GM12878 (cell line): ENCODE measurements around the gene ABI1. TPM values are rescaled to one million over a fixed set of nuclear protein-coding genes. Genes with fewer than 3 reads are reported as not detected.

Source experiments
- EGR1 ChIP-seq, 2 experiments: IDR thresholded peaks; 1 replicate in 1 of 2; 2 replicates in 1 of 2; pipeline ENCODE4 v1.6.1; 2011 to 2012; ENCODE audit warnings: low read depth in 2 of 2, low read length in 2 of 2, borderline replicate concordance in 1 of 2, mild to moderate bottlenecking in 1 of 2, moderate library complexity in 1 of 2
- EZH2 ChIP-seq: IDR thresholded peaks from 2 replicates; pipeline ENCODE4 v1.6.1; 2012; ENCODE audit warnings: low read depth, mild to moderate bottlenecking, control low read depth, inconsistent platforms, low read length, borderline replicate concordance; ENCODE audit not compliant: control insufficient read depth
- FOS ChIP-seq: IDR thresholded peaks from 3 replicates; pipeline ENCODE4 v1.6.1; 2011; ENCODE audit warnings: borderline replicate concordance; ENCODE audit not compliant: insufficient read length; ENCODE audit errors: extremely low read depth
- IKZF2 ChIP-seq, 2 experiments: fragments of 450-650 bp; IDR thresholded peaks; 2 replicates each; pipeline ENCODE4 v1.6.1; 2017; ENCODE audit warnings: mild to moderate bottlenecking in 2 of 2, moderate library complexity in 2 of 2
- JUNB ChIP-seq: IDR thresholded peaks from 2 replicates; pipeline ENCODE4 v1.6.1; 2016; ENCODE audit warnings: antibody characterized with exemption, mild to moderate bottlenecking
- NFIC ChIP-seq: IDR thresholded peaks from 2 replicates; pipeline ENCODE4 v1.6.1; 2012; ENCODE audit warnings: low read depth, mild to moderate bottlenecking, inconsistent platforms, low read length, moderate library complexity
- RB1 ChIP-seq: fragments of 450-650 bp; formaldehyde crosslinking; IDR thresholded peaks from 2 replicates; pipeline ENCODE4 v1.6.1; 2017; ENCODE audit warnings: mild to moderate bottlenecking, borderline replicate concordance
- SIN3A ChIP-seq: IDR thresholded peaks from 2 replicates; pipeline ENCODE4 v1.6.1; 2012; ENCODE audit warnings: low read depth, low read length, improper control_type of control experiment
- SMAD1 ChIP-seq: fragments of 450-650 bp; IDR thresholded peaks from 2 replicates; pipeline ENCODE4 v1.6.1; 2018; ENCODE audit warnings: mild to moderate bottlenecking, low read depth; ENCODE audit not compliant: partially characterized antibody
- TAF1 ChIP-seq: IDR thresholded peaks from 2 replicates; pipeline ENCODE4 v1.6.1; 2011; ENCODE audit warnings: mild to moderate bottlenecking, low read depth, low read length, borderline replicate concordance
- polyA plus RNA-seq, 11 experiments: library from polyadenylated mRNA; depleted of rRNA in 4 of 11; unstranded in 6 of 11; stranded (reverse) in 5 of 11; fragments of >200 nt; fragmentation: Nextera tagmentation in 4 of 11; fragmentation: Illumina TruSeq in 1 of 11; extraction: Ambion mirVana in 4 of 11; extraction: Trizol in 1 of 11; gene quantifications; 1 replicate in 1 of 11; 2 replicates in 10 of 11; pipeline versions ENCODE4 v1.2.1 to v1.2.3, GENCODE V29; 2011 to 2016; ENCODE audit warnings: inconsistent platforms in 2 of 11, missing spikeins in 2 of 11, low read depth in 1 of 11
- total RNA-seq, 4 experiments: library from RNA; depleted of rRNA in 3 of 4; stranded (reverse); fragments of >200 nt in 3 of 4; fragmentation: Illumina TruSeq in 1 of 4; extraction: Trizol in 1 of 4; gene quantifications; 2 replicates each; pipeline versions ENCODE4 v1.2.1 to v1.2.3, GENCODE V29; 2013 to 2021
- TF ChIP-seq, protein P1 (sequence below): fragments of 450-650 bp; IDR thresholded peaks from 2 replicates; pipeline ENCODE4 v1.6.1; 2016; ENCODE audit warnings: mild to moderate bottlenecking
- TF ChIP-seq, protein P2 (sequence below): IDR thresholded peaks from 2 replicates; pipeline ENCODE4 v1.6.1; 2011; ENCODE audit warnings: borderline replicate concordance, low read depth, mild to moderate bottlenecking, moderate library complexity, low read length; ENCODE audit not compliant: insufficient read depth, poor library complexity, severe bottlenecking
- TF ChIP-seq, protein P3 (sequence below): IDR thresholded peaks from 2 replicates; pipeline ENCODE4 v1.6.1; 2012; ENCODE audit warnings: low read length, inconsistent platforms

The ABI1 gene
- total and polyA plus RNA-seq, 10 of the 15 experiments (the other 5 are each of a cell fraction or from before 2014, with no cell fraction given): 31.2 to 73.2 (median 50.7) TPM

DNA sequence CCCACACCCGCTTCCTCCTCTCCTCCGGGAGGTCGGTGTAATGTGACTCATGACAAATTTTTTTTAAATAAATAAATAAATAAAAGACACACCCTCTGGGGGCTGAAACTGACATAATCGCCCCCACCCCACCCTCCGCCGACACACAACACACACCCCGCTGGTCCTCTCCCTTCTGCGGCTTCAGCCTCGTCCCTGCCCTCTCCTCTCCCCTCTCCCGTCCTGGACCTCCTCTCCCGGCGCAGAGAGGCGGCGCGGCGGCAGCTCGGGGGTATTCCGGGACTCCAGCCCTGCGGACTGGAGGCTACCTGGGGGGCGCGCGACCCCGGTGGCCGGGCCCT, 686 bp downstream of the ABI1 start (continued):
- TF ChIP-seq JUNB (no peak), NFIC (0 out of 2 replicates have a peak, but pooled peaks have one; percentile 39), IKZF2 (IDR thresholded peaks at IDR 0.05) (0 out of 4 replicates have a peak, but pooled peaks of 1 of the 2 experiments have one; percentile 14), TAF1 (peak; percentile 7; the same call in 1 of the 2 replicates), SIN3A (no peak), SMAD1 (no peak), EZH2 (no peak), FOS (no peak), RB1 (no peak), EGR1 (IDR thresholded peaks at IDR 0.05; ENCODE audit: borderline replicate concordance in 1 of 2, low read depth in 2 of 2, low read length in 2 of 2) (0 out of 3 replicates have a peak, but pooled peaks of 1 of the 2 experiments have one; percentile 7)
- TF ChIP-seq, protein P1, sequence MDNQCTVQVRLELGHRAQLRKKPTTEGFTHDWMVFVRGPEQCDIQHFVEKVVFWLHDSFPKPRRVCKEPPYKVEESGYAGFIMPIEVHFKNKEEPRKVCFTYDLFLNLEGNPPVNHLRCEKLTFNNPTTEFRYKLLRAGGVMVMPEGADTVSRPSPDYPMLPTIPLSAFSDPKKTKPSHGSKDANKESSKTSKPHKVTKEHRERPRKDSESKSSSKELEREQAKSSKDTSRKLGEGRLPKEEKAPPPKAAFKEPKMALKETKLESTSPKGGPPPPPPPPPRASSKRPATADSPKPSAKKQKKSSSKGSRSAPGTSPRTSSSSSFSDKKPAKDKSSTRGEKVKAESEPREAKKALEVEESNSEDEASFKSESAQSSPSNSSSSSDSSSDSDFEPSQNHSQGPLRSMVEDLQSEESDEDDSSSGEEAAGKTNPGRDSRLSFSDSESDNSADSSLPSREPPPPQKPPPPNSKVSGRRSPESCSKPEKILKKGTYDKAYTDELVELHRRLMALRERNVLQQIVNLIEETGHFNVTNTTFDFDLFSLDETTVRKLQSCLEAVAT: no peak
- TF ChIP-seq, protein P2, sequence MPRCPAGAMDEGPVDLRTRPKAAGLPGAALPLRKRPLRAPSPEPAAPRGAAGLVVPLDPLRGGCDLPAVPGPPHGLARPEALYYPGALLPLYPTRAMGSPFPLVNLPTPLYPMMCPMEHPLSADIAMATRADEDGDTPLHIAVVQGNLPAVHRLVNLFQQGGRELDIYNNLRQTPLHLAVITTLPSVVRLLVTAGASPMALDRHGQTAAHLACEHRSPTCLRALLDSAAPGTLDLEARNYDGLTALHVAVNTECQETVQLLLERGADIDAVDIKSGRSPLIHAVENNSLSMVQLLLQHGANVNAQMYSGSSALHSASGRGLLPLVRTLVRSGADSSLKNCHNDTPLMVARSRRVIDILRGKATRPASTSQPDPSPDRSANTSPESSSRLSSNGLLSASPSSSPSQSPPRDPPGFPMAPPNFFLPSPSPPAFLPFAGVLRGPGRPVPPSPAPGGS: peak; percentile 4
- TF ChIP-seq, protein P3, sequence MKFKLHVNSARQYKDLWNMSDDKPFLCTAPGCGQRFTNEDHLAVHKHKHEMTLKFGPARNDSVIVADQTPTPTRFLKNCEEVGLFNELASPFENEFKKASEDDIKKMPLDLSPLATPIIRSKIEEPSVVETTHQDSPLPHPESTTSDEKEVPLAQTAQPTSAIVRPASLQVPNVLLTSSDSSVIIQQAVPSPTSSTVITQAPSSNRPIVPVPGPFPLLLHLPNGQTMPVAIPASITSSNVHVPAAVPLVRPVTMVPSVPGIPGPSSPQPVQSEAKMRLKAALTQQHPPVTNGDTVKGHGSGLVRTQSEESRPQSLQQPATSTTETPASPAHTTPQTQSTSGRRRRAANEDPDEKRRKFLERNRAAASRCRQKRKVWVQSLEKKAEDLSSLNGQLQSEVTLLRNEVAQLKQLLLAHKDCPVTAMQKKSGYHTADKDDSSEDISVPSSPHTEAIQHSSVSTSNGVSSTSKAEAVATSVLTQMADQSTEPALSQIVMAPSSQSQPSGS: no peak
- TF ChIP-seq, all 136 proteins: peak for 8
